CD4-positive, alpha-beta T cell treated with Interleukin-6 at 100 ng/mL for 8 hours (primary cell): ENCODE measurements around the gene XPO5.
A peak's percentile ranks its signal among the peaks of the same experiment; 100 is the strongest.
"Not testable (repeated sequence)": the region's sequence is repeated elsewhere in the genome, so short reads cannot be mapped to it uniquely, and the experiment has no call there.

ENCODE experiments used
- DNase-seq: peaks from one replicate; pipeline ENCODE4 v3.0.0-alpha.2; 2020; ENCODE audit warnings: mixed read lengths, low spot score

The XPO5 gene

DNA sequence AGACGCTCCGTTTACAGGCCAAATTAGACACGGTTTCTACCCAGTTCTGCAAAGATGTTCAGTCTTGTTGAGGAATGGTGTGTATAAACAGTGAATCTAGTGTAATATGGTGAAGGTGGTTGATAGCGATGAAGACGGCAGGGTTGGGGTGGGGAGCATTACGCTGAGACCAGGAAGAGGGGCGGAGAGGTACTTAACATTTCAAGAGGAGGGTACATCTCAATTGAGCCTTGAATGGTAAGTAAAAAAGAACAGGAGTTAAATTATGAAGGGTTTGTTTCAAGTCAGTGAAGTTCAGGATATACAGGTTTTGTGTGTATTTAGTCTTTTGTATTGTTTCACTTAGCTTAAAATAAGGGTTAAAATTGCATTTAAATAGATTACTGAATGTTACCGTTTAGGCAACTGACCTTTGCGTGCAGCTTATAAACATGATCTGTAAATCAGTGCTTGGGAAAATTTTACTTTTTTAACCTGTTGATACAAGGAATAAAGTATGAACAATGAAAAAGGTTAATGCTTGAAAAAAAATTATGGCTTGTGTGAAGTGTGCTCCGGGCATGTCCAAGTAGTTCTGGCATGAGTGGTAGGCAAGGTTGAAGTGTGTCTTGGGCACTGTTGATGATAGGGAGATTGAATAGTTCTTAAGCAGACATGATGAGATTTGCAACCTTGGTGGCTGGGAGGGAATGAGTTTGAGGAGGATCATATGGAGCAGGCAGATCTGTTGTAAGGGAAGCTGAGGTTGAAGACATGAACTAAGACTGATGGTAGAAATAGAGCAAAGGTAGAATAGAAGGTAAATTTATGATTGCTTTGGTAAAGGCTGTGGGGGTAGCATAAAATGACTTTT, 58.1 kb downstream of the XPO5 start:
- no peak for DNase-seq

DNA sequence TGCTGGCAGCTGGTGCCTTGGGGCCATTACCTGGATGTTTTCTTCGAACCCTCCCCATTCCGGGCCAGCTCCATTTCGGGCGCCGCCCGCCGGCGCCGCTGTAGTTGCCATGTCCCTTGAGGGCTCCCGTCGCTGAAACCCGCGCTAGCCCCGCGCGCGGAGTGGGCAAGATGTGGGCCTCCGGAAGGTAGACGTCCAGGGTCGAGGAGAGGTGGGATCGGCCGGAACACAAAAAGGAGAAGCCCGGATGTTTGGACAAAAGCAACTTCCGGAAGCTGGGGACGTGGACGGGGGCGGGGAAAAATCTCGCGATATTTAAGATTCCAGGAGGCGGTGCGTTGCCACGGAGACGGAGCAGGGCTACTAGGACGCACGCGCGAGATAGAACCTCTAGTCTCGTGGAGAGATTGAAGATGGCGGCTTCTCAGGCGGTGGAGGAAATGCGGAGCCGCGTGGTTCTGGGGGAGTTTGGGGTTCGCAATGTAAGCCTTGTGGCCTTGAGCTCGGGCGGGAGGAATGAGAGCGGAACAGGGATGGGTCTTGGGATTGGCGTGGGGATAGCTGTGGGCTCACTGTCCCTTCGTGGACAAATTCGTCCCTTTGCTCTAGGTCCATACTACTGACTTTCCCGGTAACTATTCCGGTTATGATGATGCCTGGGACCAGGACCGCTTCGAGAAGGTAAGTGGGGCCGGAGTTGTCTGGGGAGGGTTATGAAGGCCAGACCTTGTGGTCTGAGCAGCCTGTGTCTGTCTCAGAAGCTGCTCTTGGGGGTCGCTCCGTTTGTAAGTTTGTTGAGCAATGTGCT, 58.9 kb downstream of the XPO5 start, which contains the start of the genes POLR1C and YIPF3:
Gene POLR1C (plus strand): TSS at position 393 of the 808 bp plus-strand sequence. CDS start 21 bp downstream, at position 414.
Gene YIPF3 (minus strand): TSS at position 230 of the 808 bp plus-strand sequence. CDS start 119 bp downstream, at position 111.
- DNase-seq: peak; percentile 96

DNA sequence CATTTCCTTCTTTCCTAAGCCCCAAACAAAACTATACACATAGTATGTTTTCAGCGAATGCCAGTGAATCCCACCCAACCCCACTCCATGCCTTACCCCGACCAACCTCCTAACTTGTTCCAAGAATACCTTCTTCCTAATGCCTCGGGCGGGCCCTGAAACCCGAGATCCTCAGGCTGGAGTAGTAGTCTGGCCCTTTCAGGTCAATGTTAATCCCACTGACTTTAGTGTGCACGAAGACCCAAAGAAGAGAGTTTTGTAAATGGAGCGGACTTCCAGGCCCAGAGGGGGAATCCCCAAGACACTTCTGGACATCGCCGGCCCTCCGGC, 59.5 kb downstream of the XPO5 start:
- DNase-seq: no peak

DNA sequence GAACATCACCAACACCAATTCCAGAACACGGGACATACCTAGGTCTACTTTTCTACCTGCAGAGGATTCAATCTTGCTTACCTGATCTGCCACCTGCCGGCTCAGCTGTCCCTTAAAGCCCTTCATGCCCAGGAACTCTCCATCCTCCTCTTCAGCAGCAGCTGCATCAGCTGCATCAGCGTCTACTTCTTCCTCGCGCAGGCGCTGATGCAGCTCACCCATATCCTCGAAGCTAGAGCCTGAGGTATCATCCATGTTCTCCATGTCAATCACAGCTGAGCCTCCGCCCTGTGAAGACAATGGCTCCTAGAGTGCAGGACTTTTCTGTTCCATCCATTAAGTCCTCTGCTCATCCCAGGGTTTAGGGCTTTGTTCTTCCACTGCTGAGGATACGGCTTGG, 60.0 kb downstream of the XPO5 start:
- no peak for DNase-seq

DNA sequence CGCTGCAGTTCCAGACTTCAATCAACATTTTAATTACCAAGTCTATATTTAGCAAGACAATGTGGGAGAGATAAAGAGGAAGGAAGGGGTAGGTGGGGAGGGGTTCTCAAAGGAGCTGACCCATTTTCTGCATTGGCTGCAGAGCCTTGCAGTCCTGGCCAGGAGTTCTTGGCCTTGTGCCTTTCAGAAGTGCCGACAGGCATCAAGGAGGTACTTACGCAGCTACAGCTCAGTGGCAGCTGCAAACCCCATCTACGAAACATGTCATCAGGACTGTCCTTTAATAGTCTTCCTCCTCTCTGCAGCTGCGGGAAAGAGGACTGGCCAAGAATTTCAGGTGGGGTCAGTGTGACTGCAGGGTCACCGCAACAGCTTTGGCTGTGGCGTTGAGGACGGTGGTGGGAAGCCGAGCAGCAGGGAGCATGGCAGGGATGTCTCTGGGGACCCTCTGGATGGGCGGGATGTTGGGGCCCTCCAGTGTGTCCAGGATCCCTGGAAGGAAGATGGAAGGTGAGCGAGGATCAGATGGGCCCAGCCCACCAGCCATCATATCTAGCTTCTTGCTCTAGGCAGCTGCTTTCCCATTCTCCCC, 63.9 kb downstream of the XPO5 start:
- DNase-seq: no peak

DNA sequence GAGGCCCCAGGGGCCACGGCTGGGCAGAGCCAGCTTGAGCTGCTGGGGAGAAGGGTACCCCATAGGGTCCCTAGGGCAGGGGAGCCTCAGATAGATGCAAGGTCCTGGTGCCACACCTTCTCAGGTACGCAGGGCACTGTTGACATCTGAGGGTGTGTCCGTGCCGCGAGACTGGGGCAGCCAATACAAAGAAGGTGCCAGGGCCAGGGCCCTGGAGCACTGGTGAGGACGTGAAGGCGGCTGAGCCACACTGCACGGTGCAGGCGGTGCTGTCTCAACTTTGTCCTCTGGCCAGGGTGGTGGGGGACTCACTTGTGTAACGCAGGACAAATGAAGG, 65.0 kb downstream of the XPO5 start:
- DNase-seq: no peak

DNA sequence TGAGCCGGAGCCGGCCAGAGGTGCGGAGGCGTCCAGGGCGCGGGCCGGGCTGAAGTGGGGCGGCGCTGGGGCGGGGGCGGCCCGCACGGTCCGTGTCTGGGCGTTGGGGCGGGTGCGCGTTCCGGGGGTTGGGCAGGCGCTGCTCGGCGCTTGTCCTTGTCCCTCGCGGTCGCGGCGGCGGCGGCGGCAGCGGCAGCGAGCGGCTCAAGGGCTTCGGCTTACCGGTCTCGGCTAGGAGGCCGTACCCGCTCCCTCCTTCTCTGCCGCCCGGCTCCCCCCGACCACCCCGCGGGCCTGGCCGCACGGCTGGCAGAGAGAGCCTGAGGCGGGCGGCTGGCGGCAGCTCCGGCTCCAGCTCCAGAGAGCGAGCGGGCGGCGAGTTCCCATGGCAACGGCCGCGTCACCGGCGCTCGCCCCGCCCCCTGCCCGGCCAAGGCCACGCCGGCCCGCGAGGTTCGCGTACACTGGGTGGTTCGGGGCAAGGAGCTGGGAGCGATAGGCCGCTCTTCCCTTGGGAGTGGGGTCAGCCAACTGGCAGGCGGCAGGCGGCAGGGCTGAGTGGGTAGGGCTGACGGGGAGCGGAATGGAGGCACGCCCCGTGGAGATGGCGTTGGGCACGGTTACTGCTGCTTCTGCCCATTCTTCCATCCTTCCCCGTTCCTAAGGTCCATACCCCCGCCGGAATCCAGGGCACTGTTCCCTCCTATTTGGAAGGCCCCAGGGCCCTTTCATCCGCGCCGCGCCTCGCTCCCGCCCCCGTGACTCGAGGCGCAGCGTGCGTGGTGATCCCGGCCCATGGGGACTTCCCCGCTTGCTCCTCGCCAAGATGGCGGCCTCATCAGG, 65.6 kb downstream of the XPO5 start, which contains the start of gene LRRC73:
Gene LRRC73 (minus strand): TSS at position 363 of the 843 bp plus-strand sequence. CDS start 561 bp downstream, outside the sequence.
- peak; percentile 65 for DNase-seq

DNA sequence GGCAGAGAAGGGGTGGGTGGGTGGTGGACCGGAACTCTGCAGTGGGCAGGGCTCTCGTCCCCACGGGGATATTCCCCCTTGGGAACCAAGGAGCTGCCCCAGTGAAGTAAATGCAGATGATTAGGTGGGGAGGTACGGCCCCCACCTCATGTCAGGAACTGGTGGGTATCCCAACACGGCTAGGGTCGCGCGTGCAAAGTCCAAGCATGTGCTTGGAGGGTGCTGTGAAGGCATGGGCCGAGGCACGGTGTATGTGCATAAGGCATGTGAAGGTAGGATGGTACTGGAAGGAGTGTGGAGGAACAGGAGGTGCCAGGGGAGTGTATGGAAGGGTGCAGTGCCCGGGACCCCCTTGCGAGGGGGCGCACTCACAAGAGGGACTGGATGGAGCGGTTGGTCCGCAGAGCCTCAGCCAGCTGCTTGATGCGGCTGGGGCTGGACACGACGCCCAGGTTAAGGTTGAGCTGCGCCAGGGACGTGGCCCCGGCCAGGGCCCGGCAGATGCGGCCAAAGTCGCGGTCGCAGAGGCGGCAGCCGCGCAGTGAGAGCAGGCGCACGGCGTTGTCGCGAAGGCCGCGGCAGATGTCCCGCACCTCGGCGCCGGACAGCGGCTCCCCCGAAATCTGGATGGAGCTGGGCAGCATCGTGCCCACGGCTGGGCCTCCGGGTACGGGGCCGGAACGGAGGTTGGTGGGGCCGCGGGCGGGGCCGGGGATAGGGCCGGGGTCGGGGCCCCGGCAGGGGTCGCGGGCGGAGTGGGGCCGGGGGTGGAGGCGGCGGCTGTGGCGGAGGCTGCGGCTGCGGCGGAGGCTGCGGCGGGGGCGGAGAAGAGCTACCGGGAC, 66.5 kb downstream of the XPO5 start:
- DNase-seq: no peak

DNA sequence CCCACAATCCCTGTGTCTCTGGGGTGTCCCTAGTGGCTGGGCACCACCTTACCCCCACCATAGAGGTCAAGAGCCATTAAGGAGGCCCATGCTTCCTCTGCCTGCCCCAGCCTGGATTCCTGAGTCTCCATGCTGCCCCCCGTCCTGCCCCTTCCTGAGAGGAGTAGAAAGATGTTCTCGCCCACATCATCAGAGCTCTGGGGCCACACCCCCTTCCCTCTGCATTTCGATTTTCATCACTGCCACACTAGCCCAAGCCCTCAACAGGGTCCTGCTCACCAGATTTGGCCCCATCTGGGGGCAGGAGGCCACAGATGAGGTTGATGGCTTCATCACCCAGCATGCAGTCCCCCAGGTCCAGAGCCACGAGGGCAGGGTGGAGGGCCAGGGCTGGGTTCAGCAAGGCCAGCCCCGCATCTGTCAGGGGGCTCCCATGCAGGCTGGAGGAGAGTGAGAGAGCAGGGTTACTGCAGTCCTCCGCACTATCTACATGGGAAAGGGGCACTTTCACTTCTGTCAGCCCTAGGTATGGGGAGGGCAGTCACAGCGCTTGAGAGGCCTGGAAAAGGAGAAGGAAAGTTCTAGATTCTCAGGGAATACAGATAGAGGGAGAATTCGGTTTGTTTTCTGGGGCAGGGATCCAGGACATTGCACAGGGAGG, 67.2 kb downstream of the XPO5 start:
- no peak for DNase-seq

DNA sequence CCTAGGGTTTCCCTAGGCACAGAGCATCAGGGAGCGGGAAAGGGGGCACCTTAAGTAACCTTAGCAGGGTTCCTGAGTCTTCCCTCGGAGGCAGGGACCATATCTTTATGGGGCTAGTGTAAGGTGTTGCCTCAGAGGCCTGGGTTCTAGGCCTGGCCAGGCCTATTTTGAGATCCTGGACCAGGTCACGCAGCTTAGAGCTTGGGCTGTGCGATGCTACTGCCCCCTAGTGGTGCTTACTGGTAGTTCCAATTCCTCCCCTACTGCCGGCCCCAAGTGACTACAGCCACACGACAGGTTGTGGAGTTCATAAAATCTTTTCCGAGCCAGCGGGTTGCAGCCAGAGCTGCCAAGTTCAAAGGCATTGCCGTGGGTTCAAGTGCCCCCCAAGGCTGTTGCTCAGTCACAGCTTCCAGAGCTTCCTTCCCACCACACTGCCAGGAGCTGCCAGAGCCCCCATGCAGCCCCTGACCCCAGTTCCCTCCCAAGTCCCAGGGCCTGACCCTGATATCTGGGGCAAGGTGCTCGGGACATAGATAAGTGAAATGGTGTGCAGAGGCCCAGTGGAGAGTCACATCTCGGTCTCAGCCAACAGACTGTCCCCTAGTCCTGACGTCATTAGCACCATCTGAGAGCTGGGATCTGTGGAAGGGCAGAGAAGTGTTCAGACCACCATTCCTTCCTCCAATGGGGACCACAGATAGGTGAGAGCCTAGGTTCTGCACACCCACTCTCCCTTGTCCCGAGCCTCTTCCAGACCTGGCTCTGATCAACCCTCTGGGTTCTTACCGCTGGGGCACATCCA, 69.0 kb downstream of the XPO5 start:
- peak; percentile 76 for DNase-seq

DNA sequence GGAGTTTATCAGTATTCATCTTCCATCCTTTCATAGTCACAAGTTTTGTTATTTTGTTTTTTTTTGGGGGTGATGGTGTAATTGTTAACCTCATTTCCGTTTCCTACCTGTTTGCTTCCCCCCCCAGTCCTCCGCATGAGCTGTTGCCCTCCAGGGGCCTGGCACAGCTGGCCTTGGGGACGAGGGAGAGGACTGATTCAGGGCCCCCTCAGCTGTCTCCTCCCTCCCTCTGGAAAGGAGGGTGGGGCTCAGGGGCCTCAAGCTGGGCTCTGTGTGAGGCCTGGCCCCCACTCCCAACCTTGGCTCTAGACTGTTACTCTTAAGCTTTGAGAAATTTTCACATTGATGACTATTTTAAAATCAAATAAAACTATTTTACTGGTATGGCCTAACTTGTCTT, 69.7 kb downstream of the XPO5 start:
- DNase-seq: no peak

DNA sequence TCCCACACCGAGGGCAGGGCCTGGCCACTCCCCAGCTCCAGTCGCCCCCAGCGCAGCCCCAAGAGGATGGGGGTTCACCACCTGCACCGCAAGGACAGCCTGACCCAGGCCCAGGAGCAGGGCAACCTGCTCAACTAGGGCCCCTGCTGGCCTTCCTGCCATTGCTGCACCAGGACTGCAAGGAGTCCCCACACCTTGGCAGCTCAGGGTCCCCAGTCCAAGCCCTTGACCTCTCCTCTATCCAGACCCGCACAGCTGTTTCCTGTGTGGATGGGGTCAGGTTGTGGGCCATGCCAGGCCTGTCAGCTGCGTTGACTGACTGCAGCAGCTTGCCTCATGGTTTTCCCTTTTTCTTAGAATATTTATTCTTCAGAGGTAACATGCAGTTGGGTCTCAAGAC, 70.1 kb downstream of the XPO5 start:
- no peak for DNase-seq

DNA sequence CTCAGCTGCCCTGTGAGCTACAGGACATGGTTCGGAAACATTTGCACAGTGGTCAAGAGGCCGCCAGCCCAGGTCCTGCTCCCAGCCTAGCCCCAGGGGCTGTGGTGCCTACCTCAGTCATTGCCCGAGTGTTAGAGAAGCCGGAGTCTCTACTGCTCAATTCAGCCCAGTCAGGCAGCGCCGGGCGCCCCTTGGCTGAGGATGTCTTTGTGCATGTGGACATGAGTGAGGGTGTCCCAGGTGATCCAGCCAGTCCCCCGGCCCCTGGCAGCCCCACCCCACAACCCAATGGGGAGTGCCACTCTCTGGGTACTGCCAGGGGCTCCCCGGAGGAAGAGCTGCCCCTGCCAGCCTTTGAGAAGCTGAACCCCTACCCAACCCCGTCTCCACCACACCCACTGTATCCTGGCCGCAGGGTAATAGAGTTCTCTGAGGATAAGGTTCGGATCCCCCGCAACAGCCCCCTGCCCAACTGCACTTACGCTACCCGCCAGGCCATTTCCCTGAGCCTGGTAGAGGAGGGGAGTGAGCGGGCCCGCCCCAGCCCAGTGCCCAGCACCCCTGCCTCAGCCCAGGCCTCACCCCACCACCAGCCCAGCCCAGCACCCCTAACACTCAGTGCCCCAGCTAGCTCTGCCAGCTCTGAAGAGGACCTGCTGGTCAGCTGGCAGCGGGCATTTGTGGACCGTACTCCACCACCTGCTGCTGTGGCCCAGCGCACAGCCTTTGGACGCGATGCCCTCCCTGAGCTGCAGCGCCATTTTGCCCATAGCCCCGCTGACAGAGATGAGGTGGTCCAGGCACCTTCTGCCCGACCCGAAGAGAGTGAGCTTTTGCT, 70.9 kb downstream of the XPO5 start:
- DNase-seq: no peak

DNA sequence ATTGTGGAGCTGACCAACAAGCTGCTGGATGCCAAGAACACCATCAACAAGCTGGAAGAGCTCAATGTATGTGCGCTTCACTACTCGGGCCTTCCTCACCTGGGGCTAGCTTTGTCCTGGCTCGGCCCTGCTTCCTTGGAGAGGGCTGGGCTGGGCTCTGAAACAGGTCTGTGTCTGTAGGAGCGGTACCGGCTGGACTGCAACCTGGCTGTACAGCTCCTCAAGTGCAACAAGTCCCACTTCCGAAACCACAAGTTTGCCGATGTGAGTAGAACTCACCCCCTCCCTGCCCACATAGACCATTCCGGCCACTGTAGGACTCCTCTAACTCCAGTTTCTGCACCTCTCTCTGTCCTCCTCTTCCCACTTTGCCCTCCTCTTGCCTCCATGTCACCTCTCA, 72.4 kb downstream of the XPO5 start:
- no peak for DNase-seq

DNA sequence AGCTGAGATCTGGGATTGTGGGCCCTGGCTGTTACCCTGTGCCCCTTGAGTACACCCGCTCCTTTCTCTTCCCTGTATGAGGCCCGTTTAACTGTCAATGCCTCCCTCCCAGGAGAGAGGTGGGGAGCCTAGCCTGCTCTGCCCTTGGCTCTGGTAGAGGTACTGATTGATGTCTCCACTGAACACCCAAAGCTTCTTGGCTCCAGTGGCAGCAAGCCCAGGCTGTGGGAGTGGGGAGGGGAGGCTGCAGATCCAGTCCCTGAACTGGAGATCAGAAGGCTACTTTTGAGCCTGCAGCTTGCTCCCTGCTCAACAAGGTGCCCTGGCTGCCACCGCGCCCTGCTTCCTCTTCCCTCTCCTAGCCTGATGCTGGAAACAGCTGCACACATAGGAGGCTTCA, 73.2 kb downstream of the XPO5 start:
- no peak for DNase-seq

DNA sequence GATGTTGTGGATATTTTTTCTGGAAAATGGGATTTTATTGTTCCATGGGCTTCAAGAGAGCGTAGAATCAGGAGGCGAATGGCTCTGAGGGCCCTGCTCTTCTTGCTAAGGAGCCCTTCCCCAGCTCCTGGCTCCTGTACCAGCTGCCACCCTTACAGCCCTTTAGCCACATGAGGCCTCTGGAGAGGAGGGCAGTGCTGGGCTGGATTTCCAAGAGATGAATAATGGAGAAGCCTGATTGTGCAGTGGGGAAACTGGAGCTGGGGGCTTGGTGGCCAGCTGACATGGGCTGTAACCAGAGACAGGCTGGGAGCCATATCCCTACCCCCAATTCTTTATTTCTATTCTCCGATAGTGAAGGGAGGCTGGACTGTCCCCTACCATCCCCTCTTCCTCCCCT, 74.9 kb downstream of the XPO5 start:
- DNase-seq: no peak

DNA sequence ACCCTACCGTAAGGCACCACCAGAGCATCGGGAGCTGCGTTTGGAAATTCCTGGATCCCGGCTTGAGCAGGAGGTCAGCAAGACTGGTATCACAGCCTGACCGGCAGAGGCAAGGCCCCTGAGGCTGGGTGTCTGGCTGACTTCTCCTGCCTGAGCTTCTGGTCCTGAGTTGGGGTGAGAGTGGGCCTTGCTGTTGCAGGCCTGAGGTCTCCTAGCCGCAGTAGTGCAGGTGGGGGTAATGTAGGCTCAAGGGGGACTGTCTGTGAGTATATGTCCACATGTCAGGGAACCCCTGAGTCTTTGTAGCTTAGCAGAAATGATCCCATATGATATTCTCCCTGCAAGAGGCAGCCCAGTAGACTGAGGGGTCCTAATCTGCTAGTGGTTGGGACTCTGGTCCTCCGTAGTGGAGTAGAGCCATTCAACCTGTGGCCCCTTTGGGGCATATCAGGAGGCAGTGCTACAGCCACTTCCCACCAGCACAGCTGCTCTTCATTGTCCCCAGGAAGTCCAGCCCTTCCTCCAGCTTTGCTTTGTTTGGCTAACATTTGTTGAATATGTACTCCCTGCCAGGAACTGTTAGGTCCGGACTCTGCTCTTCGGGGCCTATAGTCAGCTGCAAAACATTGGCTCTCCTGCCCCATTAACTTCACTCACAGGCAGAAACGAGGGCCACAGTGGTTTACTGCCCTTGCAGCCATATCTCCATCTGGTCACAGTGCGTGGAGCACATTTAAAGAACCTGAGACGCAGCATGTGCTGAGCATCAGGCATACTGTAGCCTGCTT, 76.6 kb downstream of the XPO5 start:
- no peak for DNase-seq

DNA sequence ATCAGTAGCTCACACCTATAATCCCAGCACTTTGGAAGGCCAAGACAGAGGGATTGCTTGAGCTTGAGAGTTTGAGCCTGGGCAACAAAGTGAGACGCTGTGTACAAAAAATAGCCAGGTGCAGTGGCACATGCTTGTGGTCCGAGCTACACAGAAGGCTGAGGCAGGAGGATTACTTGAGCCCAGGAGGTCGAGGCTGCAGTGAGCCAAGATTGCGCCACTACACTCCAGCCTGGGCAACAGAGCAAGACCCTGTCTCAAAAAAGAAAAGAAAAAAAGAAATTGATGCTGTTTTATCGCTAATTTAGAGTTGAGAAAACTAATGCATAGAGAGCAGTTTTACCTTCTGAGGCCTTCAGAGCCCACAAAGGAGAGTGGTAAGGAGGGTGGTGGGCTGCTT, 77.5 kb downstream of the XPO5 start:
- DNase-seq: not testable (repeated sequence)
